Fibroblast of mammary gland (primary cell): Measurements from ENCODE around the gene SPAST.
"Not testable (repeated sequence)": the region's sequence is repeated elsewhere in the genome, so short reads cannot be mapped to it uniquely, and the experiment has no call there.

Experiments
- DNase-seq: peaks from one replicate; pipeline ENCODE4 v3.0.0-alpha.2; 2010; ENCODE audit warnings: low read depth
- H3K4me3 ChIP-seq: 2 replicates; pipeline ENCODE4 v1.5.1; 2011; ENCODE audit warnings: low read depth, mild to moderate bottlenecking, low read length, moderate library complexity; ENCODE audit not compliant: control insufficient read depth
- TF ChIP-seq, protein P1 (sequence below): conservative IDR thresholded peaks from 2 replicates; pipeline ENCODE4 v1.5.1; 2011; ENCODE audit warnings: low read depth, low read length, inconsistent platforms; ENCODE audit not compliant: control insufficient read depth, insufficient read depth

The SPAST gene

DNA sequence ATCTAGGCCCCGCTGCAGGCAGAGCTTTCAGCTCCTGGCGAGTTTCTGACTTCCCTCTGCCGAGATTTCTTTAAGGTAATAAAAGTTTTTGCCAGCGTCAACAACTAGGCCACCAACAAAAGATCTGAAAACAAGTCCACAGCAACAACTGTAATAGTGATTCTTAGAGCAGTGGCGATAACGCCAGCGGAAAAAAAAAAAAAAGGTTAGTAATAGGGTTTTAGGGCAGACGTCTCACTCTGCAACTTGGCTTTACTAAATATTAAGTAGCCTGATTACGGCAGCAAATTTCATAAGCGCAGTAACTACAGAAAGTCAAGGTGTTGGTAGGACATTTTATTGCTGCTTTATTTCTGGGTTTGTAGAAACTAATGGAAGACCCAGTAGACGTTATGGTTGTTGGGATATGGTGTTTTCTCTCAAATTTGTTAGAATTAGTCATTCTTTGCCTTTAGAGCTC, 102.8 kb downstream of the SPAST start:
- no peak for DNase-seq

DNA sequence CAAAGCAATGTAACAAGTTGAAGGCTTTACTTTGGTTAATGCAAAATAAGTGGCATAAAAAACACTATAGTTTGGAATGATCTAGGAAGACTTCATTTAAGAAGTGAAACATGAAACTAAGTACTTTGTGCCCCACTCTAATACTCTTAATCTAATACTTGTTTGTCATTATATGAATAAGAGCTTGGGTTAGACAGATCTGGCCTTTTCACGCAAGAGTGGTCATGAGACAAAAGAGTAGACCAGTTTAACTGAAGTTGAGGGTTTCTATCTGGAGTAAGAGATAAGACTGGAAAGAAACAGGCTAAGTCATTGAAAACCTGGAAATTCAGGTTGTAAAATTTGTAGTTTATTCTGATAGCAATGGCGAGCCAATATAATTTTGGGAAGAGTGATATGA, 105.2 kb downstream of the SPAST start:
- H3K4me3 ChIP-seq, result no peak overlapping the region
- TF ChIP-seq, protein P1, sequence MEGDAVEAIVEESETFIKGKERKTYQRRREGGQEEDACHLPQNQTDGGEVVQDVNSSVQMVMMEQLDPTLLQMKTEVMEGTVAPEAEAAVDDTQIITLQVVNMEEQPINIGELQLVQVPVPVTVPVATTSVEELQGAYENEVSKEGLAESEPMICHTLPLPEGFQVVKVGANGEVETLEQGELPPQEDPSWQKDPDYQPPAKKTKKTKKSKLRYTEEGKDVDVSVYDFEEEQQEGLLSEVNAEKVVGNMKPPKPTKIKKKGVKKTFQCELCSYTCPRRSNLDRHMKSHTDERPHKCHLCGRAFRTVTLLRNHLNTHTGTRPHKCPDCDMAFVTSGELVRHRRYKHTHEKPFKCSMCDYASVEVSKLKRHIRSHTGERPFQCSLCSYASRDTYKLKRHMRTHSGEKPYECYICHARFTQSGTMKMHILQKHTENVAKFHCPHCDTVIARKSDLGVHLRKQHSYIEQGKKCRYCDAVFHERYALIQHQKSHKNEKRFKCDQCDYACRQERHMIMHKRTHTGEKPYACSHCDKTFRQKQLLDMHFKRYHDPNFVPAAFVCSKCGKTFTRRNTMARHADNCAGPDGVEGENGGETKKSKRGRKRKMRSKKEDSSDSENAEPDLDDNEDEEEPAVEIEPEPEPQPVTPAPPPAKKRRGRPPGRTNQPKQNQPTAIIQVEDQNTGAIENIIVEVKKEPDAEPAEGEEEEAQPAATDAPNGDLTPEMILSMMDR, result no peak

More for the DNA sequence above, 102.8 kb downstream of the SPAST start:
- peak overlapping the region; percentile 80 for H3K4me3 ChIP-seq
- TF ChIP-seq, protein P1, result no peak

DNA sequence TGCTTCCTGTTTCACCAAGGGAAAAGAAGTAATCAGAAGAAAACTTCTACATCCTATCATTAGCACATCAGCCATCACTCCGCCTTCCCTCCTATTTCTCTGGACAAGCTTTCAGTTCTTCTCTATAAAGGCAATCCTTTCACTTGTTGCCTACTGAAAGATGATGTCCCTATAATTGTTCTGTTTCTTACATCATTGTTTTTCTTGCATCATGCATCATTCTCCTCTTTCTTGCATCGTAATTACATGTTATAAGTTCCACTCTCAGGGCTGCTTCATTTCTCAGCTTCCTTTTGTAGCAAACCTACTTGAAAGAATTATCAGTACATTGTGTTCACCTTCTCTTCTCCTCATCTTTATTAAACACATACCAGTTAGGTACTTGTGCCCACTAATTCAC, 109.5 kb downstream of the SPAST start:
- no peak for DNase-seq
- TF ChIP-seq, protein P1, result no peak
- H3K4me3 ChIP-seq, result no peak overlapping the region

More for the DNA sequence above, 105.2 kb downstream of the SPAST start:
- no peak for DNase-seq

DNA sequence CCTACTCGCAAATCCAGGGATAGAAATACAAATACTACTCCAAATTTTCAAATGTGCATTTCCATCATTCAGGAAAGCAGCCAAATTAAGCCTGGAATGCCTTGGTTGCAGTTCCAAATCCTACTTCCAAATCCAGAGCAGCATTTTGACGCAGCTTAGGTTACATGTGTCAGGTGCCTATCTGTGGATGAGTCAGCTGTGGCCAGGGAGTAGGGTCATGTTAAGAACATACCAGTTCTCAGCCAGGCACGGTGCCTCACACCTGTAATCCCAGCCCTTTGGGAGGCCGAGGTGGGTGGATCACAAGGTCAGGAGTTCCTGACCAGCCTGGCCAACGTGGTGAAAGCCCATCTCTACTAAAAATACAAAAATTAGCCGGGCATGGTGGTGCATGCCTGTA, 119.3 kb downstream of the SPAST start:
- H3K4me3 ChIP-seq, result no peak overlapping the region
- no peak for DNase-seq
- TF ChIP-seq, protein P1, result no peak

DNA sequence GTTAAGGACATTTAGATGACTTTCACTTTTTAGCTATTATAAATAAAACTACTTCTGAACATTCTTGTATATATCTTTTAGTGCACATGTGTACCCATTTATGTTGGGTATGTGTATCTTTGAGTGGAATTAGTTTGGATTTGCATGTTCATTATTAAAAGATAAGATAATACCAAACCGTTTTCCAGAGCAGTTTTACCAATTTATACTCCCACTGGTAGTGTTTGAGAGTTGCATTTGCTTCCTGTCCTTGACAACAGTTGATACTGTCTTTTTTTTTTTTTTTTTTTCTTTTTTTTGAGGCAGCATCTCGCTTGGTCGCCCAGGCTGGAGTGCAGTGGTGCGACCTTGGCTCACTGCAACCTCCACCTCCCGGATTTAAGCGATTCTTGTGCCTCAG, 125.7 kb downstream of the SPAST start:
- DNase-seq, result no peak
- TF ChIP-seq, protein P1, result no peak
- H3K4me3 ChIP-seq, result no peak overlapping the region

DNA sequence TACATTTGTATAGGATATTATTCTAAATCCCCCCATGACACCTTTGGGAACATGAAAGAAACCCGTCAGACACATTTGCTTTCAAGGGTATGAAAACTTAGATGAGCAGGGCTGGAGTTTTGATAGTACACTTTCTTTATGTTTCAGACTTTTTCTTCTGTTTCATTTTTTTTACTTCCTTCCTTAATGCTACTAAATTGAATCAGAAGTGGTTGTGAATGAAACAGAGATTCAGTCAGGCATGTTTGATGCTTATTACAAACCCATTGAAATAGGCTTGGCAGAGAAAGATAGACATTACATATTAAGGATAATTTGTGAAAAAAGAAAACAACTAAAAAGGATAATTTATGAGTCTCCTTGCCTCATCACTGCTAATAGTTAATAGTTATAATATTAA, 129.1 kb downstream of the SPAST start:
- DNase-seq, result no peak
- TF ChIP-seq, protein P1, result no peak
- no peak overlapping the region for H3K4me3 ChIP-seq

DNA sequence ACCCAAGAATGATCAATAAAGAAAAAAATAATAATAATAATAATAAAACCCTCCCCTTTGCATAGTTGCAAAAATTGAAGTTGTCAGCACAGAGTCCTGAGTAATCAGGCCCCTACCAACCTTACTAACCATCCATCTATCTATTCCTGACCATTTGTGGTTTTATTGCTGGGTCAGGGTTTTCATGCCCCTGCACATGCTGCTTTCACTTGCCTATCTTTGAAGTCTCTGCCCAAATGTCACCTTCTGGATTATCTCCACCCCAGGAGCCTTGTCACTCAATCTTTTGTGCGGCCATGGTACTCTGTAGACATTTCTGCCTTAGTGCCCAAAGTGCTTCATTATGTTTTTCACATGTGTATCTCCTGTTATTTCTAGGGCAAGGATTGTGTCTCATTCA, 137.5 kb downstream of the SPAST start:
- no peak for DNase-seq
- TF ChIP-seq, protein P1, result no peak
- H3K4me3 ChIP-seq, result no peak overlapping the region

DNA sequence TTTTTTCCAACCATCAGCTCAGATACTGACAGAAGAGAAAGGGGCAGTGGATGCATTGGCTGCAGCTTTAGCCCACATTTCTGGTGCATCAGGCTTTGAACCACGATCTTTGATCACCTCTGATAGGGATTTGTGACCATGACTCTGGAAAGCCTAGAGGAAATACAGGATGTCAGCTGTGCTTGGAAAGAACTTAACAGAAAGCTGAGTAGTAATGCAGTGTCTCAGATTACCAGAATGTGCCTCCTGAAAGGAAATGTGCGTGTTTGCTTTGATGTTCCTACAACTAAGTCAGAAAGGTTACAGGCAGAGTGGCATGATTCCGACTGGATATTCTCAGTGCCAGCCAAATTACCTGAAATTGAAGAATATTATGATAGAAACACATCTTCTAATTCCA, 140.1 kb downstream of the SPAST start:
- DNase-seq, H3K4me3 ChIP-seq: not testable (repeated sequence)
